Muscle of arm (tissue), 12 donors: ENCODE results near the gene CCDC167. TPM values are rescaled to one million over a fixed set of nuclear protein-coding genes. Genes with fewer than 3 reads are reported as not detected.

Experiments used
- polyA plus RNA-seq, 12 donors: library from polyadenylated mRNA; unstranded; fragments of 120-200 nt; gene quantifications; one replicate each; pipeline ENCODE4 v1.2.1, GENCODE V29; 2013; ENCODE audit not compliant: insufficient read length in 12 of 12

Gene CCDC167
- polyA plus RNA-seq, 12 donors, result 17.9 to 24.6 (median 21.6) TPM; not detected in 2

Other genes with a start within 250 kb of the CCDC167 start
- 10 to 100 TPM in 2 of 12 donors, 1 to 10 TPM in 9, not detected in 1; 6.6 to 12.9 (median 7.3) TPM for gene TBC1D22B, start 242.1 kb downstream of the CCDC167 start, polyA plus RNA-seq
- gene TMEM217, start 241.7 kb downstream of the CCDC167 start, polyA plus RNA-seq, result 1 to 10 TPM in 5 of 12 donors, under 1 TPM in 5, not detected in 2; 0.59 to 2.2 (median 0.92) TPM
- gene RNF8, start 145.9 kb downstream of the CCDC167 start, polyA plus RNA-seq, result 10 to 100 TPM in 11 of 12 donors, not detected in 1; 13.8 to 20.5 (median 17.3) TPM
- gene CMTR1, start 66.7 kb downstream of the CCDC167 start, polyA plus RNA-seq, result 10 to 100 TPM in 11 of 12 donors, not detected in 1; 28.3 to 43.5 (median 30.3) TPM
- gene MDGA1, start 198.0 kb upstream of the CCDC167 start, polyA plus RNA-seq, result 10 to 100 TPM in 7 of 12 donors, 1 to 10 TPM in 4, not detected in 1; 5.8 to 24.3 (median 15.1) TPM